Measurements from ENCODE around the gene GPS2. TPM values are rescaled to one million over a fixed set of nuclear protein-coding genes. Genes with fewer than 3 reads are reported as not detected.

Gene GPS2
- total and polyA plus RNA-seq, 5 donors from 2014 or later = 79.3 to 129 (median 103) TPM

- peaks cover 4% of the 10 kb centered on the region for H3K27me3 Mint-ChIP-seq
- ATAC-seq (ENCODE audit: low read depth in 2 of 2) = no peak
- H3K4me1 ChIP-seq (ENCODE audit: control insufficient read depth, insufficient read depth, low read length, poor library complexity, severe bottlenecking) = peaks cover 31% of the 10 kb centered on the region
- H3K4me3 ChIP-seq (ENCODE audit: low read depth, low read length) = no peak within 1 kb of the TSS
- H3K36me3 Mint-ChIP-seq = no peaks in the 10 kb centered on the region
- H3K4me1 Mint-ChIP-seq = peaks cover 0 to 41% (median 13%) of the 10 kb centered on the region in 4 donors
- H3K9me3 ChIP-seq (ENCODE audit: control insufficient read depth in 2 of 2, low read length in 2 of 2) = no peaks in the 10 kb centered on the region
- H3K27ac Mint-ChIP-seq = peak within 1 kb of the TSS in 2 of 3 donors; percentile 80 to 85
- H3K4me3 Mint-ChIP-seq = peak within 1 kb of the TSS in 3 of 4 donors; percentile 56 to 65 (median 64)
- H3K36me3 ChIP-seq (ENCODE audit: control insufficient read depth, insufficient read depth, low read length) = no peaks in the 10 kb centered on the region
- DNase-seq = no peak
- H3K27me3 ChIP-seq (ENCODE audit: control insufficient read depth, insufficient read depth, low read length) = no peaks in the 10 kb centered on the region
- H3K9me3 Mint-ChIP-seq = no peaks in the 10 kb centered on the region
- no peak within 1 kb of the TSS for H3K27ac ChIP-seq (ENCODE audit: insufficient read depth, low read length, poor library complexity, severe bottlenecking)
These were observed 39.9 kb upstream of the GPS2 start, which contains the start of gene TMEM95 for GRCh38 chr17:7355053-7355452. TMEM95 (plus strand) TSS chr17:7355156; CDS start chr17:7355205, 49 bp downstream.

GRCh38 chr17:7354262-7354843 is 39.2 kb upstream of the GPS2 start:
- Histone ChIP-seq H3K4me1 (ENCODE audit: control insufficient read depth, insufficient read depth, low read length, poor library complexity, severe bottlenecking) (peaks cover 35% of the 10 kb centered on the region), H3K27ac (ENCODE audit: insufficient read depth, low read length, poor library complexity, severe bottlenecking) (no peak overlapping the region), H3K27me3 (ENCODE audit: control insufficient read depth, insufficient read depth, low read length) (no peaks in the 10 kb centered on the region), H3K9me3 (ENCODE audit: control insufficient read depth in 2 of 2, low read length in 2 of 2) (no peaks in the 10 kb centered on the region), H3K4me3 (ENCODE audit: low read depth, low read length) (no peak overlapping the region), H3K36me3 (ENCODE audit: control insufficient read depth, insufficient read depth, low read length) (no peaks in the 10 kb centered on the region)
- Mint-ChIP-seq H3K36me3 (peaks cover 3% of the 10 kb centered on the region), H3K27me3 (peaks cover 4% of the 10 kb centered on the region), H3K4me1 (peaks cover 6 to 46% (median 18%) of the 10 kb centered on the region in 4 donors), H3K27ac (peak overlapping the region in 1 of 3 donors; percentile 80), H3K9me3 (no peaks in the 10 kb centered on the region), H3K4me3 (peak overlapping the region in 3 of 4 donors; percentile 21 to 56 (median 40))
- ATAC-seq (ENCODE audit: low read depth in 2 of 2) = no peak
- DNase-seq = no peak

GRCh38 chr17:7352910-7353635 is 37.9 kb upstream of the GPS2 start:
- Histone ChIP-seq H3K4me3 (ENCODE audit: low read depth, low read length) (no peak overlapping the region), H3K27me3 (ENCODE audit: control insufficient read depth, insufficient read depth, low read length) (no peaks in the 10 kb centered on the region), H3K4me1 (ENCODE audit: control insufficient read depth, insufficient read depth, low read length, poor library complexity, severe bottlenecking) (peaks cover 35% of the 10 kb centered on the region), H3K27ac (ENCODE audit: insufficient read depth, low read length, poor library complexity, severe bottlenecking) (no peak overlapping the region), H3K9me3 (ENCODE audit: control insufficient read depth in 2 of 2, low read length in 2 of 2) (no peaks in the 10 kb centered on the region), H3K36me3 (ENCODE audit: control insufficient read depth, insufficient read depth, low read length) (peaks cover 5% of the 10 kb centered on the region)
- no peak for ATAC-seq (ENCODE audit: low read depth in 2 of 2)
- no peaks in the 10 kb centered on the region for H3K9me3 Mint-ChIP-seq
- peaks cover 4% of the 10 kb centered on the region for H3K27me3 Mint-ChIP-seq
- H3K36me3 Mint-ChIP-seq = peaks cover 3% of the 10 kb centered on the region
- DNase-seq = no peak
- H3K27ac Mint-ChIP-seq = peak overlapping the region; percentile 85 to 94 (median 93)
- peak overlapping the region; percentile 86 to 95 (median 88) for H3K4me3 Mint-ChIP-seq
- peaks cover 6 to 53% (median 18%) of the 10 kb centered on the region in 4 donors for H3K4me1 Mint-ChIP-seq

GRCh38 chr17:7352503-7352889 is 37.3 kb upstream of the GPS2 start:
- DNase-seq = no peak
- peaks cover 4% of the 10 kb centered on the region for H3K27me3 Mint-ChIP-seq

GRCh38 chr17:7351665-7352502 is 36.7 kb upstream of the GPS2 start, which contains the start of gene KCTD11:
KCTD11 (plus strand) TSS chr17:7352162.
- peaks cover 35% of the 10 kb centered on the region for H3K4me1 ChIP-seq (ENCODE audit: control insufficient read depth, insufficient read depth, low read length, poor library complexity, severe bottlenecking)
- Mint-ChIP-seq H3K4me1 (peaks cover 6 to 55% (median 18%) of the 10 kb centered on the region in 4 donors), H3K27me3 (peaks cover 4% of the 10 kb centered on the region), H3K9me3 (no peaks in the 10 kb centered on the region), H3K27ac (peak within 1 kb of the TSS; percentile 85 to 94 (median 93)), H3K36me3 (peaks cover 3% of the 10 kb centered on the region), H3K4me3 (peak within 1 kb of the TSS; percentile 86 to 95 (median 88))
- peak within 1 kb of the TSS; percentile 80 for H3K27ac ChIP-seq (ENCODE audit: insufficient read depth, low read length, poor library complexity, severe bottlenecking)
- no peaks in the 10 kb centered on the region for H3K9me3 ChIP-seq (ENCODE audit: control insufficient read depth in 2 of 2, low read length in 2 of 2)
- peak within 1 kb of the TSS; percentile 55 for H3K4me3 ChIP-seq (ENCODE audit: low read depth, low read length)
- H3K27me3 ChIP-seq (ENCODE audit: control insufficient read depth, insufficient read depth, low read length) = no peaks in the 10 kb centered on the region
- peak; percentile 45 to 51 for ATAC-seq (ENCODE audit: low read depth in 2 of 2)
- peaks cover 17% of the 10 kb centered on the region for H3K36me3 ChIP-seq (ENCODE audit: control insufficient read depth, insufficient read depth, low read length)
- DNase-seq = peak; percentile 66 to 79 (median 75)

More at GRCh38 chr17:7352503-7352889, 37.3 kb upstream of the GPS2 start:
- ATAC-seq (ENCODE audit: low read depth in 2 of 2) = no peak
- H3K27me3 ChIP-seq (ENCODE audit: control insufficient read depth, insufficient read depth, low read length) = no peaks in the 10 kb centered on the region
- H3K27ac Mint-ChIP-seq = peak overlapping the region; percentile 85 to 94 (median 93)
- no peaks in the 10 kb centered on the region for H3K9me3 Mint-ChIP-seq
- H3K4me1 ChIP-seq (ENCODE audit: control insufficient read depth, insufficient read depth, low read length, poor library complexity, severe bottlenecking) = peaks cover 35% of the 10 kb centered on the region
- peak overlapping the region; percentile 80 for H3K27ac ChIP-seq (ENCODE audit: insufficient read depth, low read length, poor library complexity, severe bottlenecking)
- peaks cover 11% of the 10 kb centered on the region for H3K36me3 ChIP-seq (ENCODE audit: control insufficient read depth, insufficient read depth, low read length)
- H3K4me1 Mint-ChIP-seq = peaks cover 6 to 53% (median 18%) of the 10 kb centered on the region in 4 donors
- peak overlapping the region; percentile 55 for H3K4me3 ChIP-seq (ENCODE audit: low read depth, low read length)
- peaks cover 3% of the 10 kb centered on the region for H3K36me3 Mint-ChIP-seq
- H3K4me3 Mint-ChIP-seq = peak overlapping the region; percentile 86 to 95 (median 88)
- H3K9me3 ChIP-seq (ENCODE audit: control insufficient read depth in 2 of 2, low read length in 2 of 2) = no peaks in the 10 kb centered on the region

GRCh38 chr17:7348478-7349242 is 33.5 kb upstream of the GPS2 start:
- DNase-seq (no peak), ATAC-seq (ENCODE audit: low read depth in 2 of 2) (no peak)
- Mint-ChIP-seq H3K9me3 (peaks cover 0 to 1% (median 0%) of the 10 kb centered on the region in 7 donors), H3K27ac (peak overlapping the region in 2 of 3 donors; percentile 78 to 86), H3K36me3 (peaks cover 14% of the 10 kb centered on the region), H3K27me3 (no peaks in the 10 kb centered on the region), H3K4me1 (peaks cover 15 to 44% (median 22%) of the 10 kb centered on the region in 4 donors), H3K4me3 (peak overlapping the region in 3 of 4 donors; percentile 21 to 86 (median 41))
- no peaks in the 10 kb centered on the region for H3K9me3 ChIP-seq (ENCODE audit: control insufficient read depth in 2 of 2, low read length in 2 of 2)
- no peak overlapping the region for H3K27ac ChIP-seq (ENCODE audit: insufficient read depth, low read length, poor library complexity, severe bottlenecking)
- H3K36me3 ChIP-seq (ENCODE audit: control insufficient read depth, insufficient read depth, low read length) = peaks cover 38% of the 10 kb centered on the region
- H3K27me3 ChIP-seq (ENCODE audit: control insufficient read depth, insufficient read depth, low read length) = no peaks in the 10 kb centered on the region
- H3K4me1 ChIP-seq (ENCODE audit: control insufficient read depth, insufficient read depth, low read length, poor library complexity, severe bottlenecking) = peaks cover 39% of the 10 kb centered on the region
- no peak overlapping the region for H3K4me3 ChIP-seq (ENCODE audit: low read depth, low read length)
